Progenitor cell of endocrine pancreas (in vitro differentiated cells): ENCODE measurements around the gene ST3GAL2. TPM values are rescaled to one million over a fixed set of nuclear protein-coding genes. Genes with fewer than 3 reads are reported as not detected.

ENCODE experiments used
- DNase-seq: peaks from one replicate; pipeline ENCODE4 v3.0.0; 2021; ENCODE audit warnings: low spot score; ENCODE audit not compliant: unreplicated experiment
- H3K27ac Mint-ChIP-seq: 2 replicates; pipeline ENCODE4 v1.8.0; 2021; ENCODE audit warnings: mild to moderate bottlenecking, moderate library complexity, mixed read lengths
- H3K27me3 Mint-ChIP-seq: 2 replicates; pipeline ENCODE4 v1.8.0; 2021; ENCODE audit warnings: mixed read lengths
- H3K36me3 Mint-ChIP-seq: 2 replicates; pipeline ENCODE4 v1.8.0; 2022; ENCODE audit warnings: mixed read lengths; ENCODE audit not compliant: insufficient read depth
- H3K4me1 Mint-ChIP-seq: 2 replicates; pipeline ENCODE4 v1.8.0; 2021; ENCODE audit warnings: low read depth, mixed read lengths
- H3K4me3 Mint-ChIP-seq: 2 replicates; pipeline ENCODE4 v1.8.0; 2021; ENCODE audit warnings: low read depth, mild to moderate bottlenecking, moderate library complexity, mixed read lengths
- H3K9me3 Mint-ChIP-seq: 2 replicates; pipeline ENCODE4 v1.8.0; 2021; ENCODE audit warnings: low read depth, mixed read lengths
- CTCF ChIP-seq: fragments of 200-600 bp; sonication (generic); IDR thresholded peaks from one replicate; pipeline ENCODE4 v1.5.0; 2021; ENCODE audit warnings: antibody characterized with exemption, mild to moderate bottlenecking; ENCODE audit not compliant: unreplicated experiment
- total RNA-seq: library from RNA; stranded (reverse); gene quantifications from 2 replicates; pipeline ENCODE4 v1.2.1, GENCODE V29; 2021

The ST3GAL2 gene
- total RNA-seq, 1 donor from 2014 or later: 37.8 TPM

GRCh38 chr16:70433458-70434103 is 5.3 kb downstream of the ST3GAL2 start:
- H3K4me3 Mint-ChIP-seq: no peak overlapping the region
- no peaks in the 10 kb centered on the region for H3K9me3 Mint-ChIP-seq
- no peak for TF ChIP-seq CTCF

GRCh38 chr16:70432723-70433457 is 6.0 kb downstream of the ST3GAL2 start:
- H3K4me1 Mint-ChIP-seq: peaks cover 61% of the 10 kb centered on the region
- no peak for DNase-seq
- TF ChIP-seq CTCF: no peak
- no peak overlapping the region for H3K4me3 Mint-ChIP-seq
- no peaks in the 10 kb centered on the region for H3K9me3 Mint-ChIP-seq
- peak overlapping the region; percentile 80 for H3K27ac Mint-ChIP-seq
- H3K36me3 Mint-ChIP-seq: peaks cover 3% of the 10 kb centered on the region
- H3K27me3 Mint-ChIP-seq: no peaks in the 10 kb centered on the region

More at GRCh38 chr16:70433458-70434103, 5.3 kb downstream of the ST3GAL2 start:
- Mint-ChIP-seq H3K36me3 (peaks cover 3% of the 10 kb centered on the region), H3K27ac (peak overlapping the region; percentile 88), H3K27me3 (no peaks in the 10 kb centered on the region), H3K4me1 (peaks cover 58% of the 10 kb centered on the region)
- no peak for DNase-seq

- no peak overlapping the region for H3K4me3 Mint-ChIP-seq
- no peaks in the 10 kb centered on the region for H3K9me3 Mint-ChIP-seq
- peaks cover 3% of the 10 kb centered on the region for H3K36me3 Mint-ChIP-seq
- peaks cover 61% of the 10 kb centered on the region for H3K4me1 Mint-ChIP-seq
- no peaks in the 10 kb centered on the region for H3K27me3 Mint-ChIP-seq
- no peak for DNase-seq
- no peak for TF ChIP-seq CTCF
- H3K27ac Mint-ChIP-seq: peak overlapping the region; percentile 50
These were observed 6.6 kb downstream of the ST3GAL2 start for GRCh38 chr16:70432356-70432722.

GRCh38 chr16:70430667-70431536 is 8.0 kb downstream of the ST3GAL2 start:
- no peak for TF ChIP-seq CTCF
- H3K27ac Mint-ChIP-seq: peak overlapping the region; percentile 96
- H3K4me3 Mint-ChIP-seq: peak overlapping the region; percentile 40
- no peaks in the 10 kb centered on the region for H3K9me3 Mint-ChIP-seq
- H3K27me3 Mint-ChIP-seq: no peaks in the 10 kb centered on the region
- peaks cover 3% of the 10 kb centered on the region for H3K36me3 Mint-ChIP-seq
- peaks cover 57% of the 10 kb centered on the region for H3K4me1 Mint-ChIP-seq
- DNase-seq: no peak
